ENCODE measurements around the gene GRIN3B. TPM values are rescaled to one million over a fixed set of nuclear protein-coding genes. Genes with fewer than 3 reads are reported as not detected.

The GRIN3B gene
- total RNA-seq, 1 experiment from 2014 or later = not detected

Other genes with a start within 250 kb of the GRIN3B start
- 1.5 and 2.0 TPM in 2 replicates for gene MISP, start 249.3 kb upstream of the GRIN3B start, total RNA-seq (2014; rRNA removed; shearing (Covaris generic))
- gene PTBP1, start 203.0 kb upstream of the GRIN3B start, total RNA-seq (2014; rRNA removed; shearing (Covaris generic)) = 205 and 246 TPM in 2 replicates
- gene PLPPR3, start 178.5 kb upstream of the GRIN3B start, total RNA-seq (2014; rRNA removed; shearing (Covaris generic)) = 0.11 and 1.2 TPM in 2 replicates
- gene AZU1, start 172.6 kb upstream of the GRIN3B start, total RNA-seq (2014; rRNA removed; shearing (Covaris generic)) = not detected in 2 replicates
- gene PRTN3, start 159.4 kb upstream of the GRIN3B start, total RNA-seq (2014; rRNA removed; shearing (Covaris generic)) = not detected in 2 replicates
- gene ELANE, start 148.1 kb upstream of the GRIN3B start, total RNA-seq (2014; rRNA removed; shearing (Covaris generic)) = not detected in 2 replicates
- 5.7 and 18.2 TPM in 2 replicates for gene CFD, start 140.8 kb upstream of the GRIN3B start, total RNA-seq (2014; rRNA removed; shearing (Covaris generic))
- gene MED16, start 107.2 kb upstream of the GRIN3B start, total RNA-seq (2014; rRNA removed; shearing (Covaris generic)) = 20.4 and 25.9 TPM in 2 replicates
- gene RNU6-9, start 106.9 kb upstream of the GRIN3B start, total RNA-seq (2014; rRNA removed; shearing (Covaris generic)) = not detected in 2 replicates
- 35.8 and 40.8 TPM in 2 replicates for gene R3HDM4, start 87.2 kb upstream of the GRIN3B start, total RNA-seq (2014; rRNA removed; shearing (Covaris generic))
- gene KISS1R, start 83.1 kb upstream of the GRIN3B start, total RNA-seq (2014; rRNA removed; shearing (Covaris generic)) = not detected in 2 replicates
- 5.9 and 12.0 TPM in 2 replicates for gene ARID3A, start 74.4 kb upstream of the GRIN3B start, total RNA-seq (2014; rRNA removed; shearing (Covaris generic))
- gene WDR18, start 16.1 kb upstream of the GRIN3B start, total RNA-seq (2014; rRNA removed; shearing (Covaris generic)) = 73.1 and 92.5 TPM in 2 replicates
- gene TMEM259, start 20.7 kb downstream of the GRIN3B start, total RNA-seq (2014; rRNA removed; shearing (Covaris generic)) = 79.1 and 81.7 TPM in 2 replicates
- not detected in 2 replicates for gene RNU6-2, start 21.1 kb downstream of the GRIN3B start, total RNA-seq (2014; rRNA removed; shearing (Covaris generic))
- gene CNN2, start 26.2 kb downstream of the GRIN3B start, total RNA-seq (2014; rRNA removed; shearing (Covaris generic)) = 162 and 166 TPM in 2 replicates
- gene ABCA7, start 39.7 kb downstream of the GRIN3B start, total RNA-seq (2014; rRNA removed; shearing (Covaris generic)) = 0.89 and 0.97 TPM in 2 replicates
- gene ARHGAP45, start 66.7 kb downstream of the GRIN3B start, total RNA-seq (2014; rRNA removed; shearing (Covaris generic)) = 4.3 and 11.6 TPM in 2 replicates
- 124 and 148 TPM in 2 replicates for gene POLR2E, start 95.0 kb downstream of the GRIN3B start, total RNA-seq (2014; rRNA removed; shearing (Covaris generic))
- gene GPX4, start 103.6 kb downstream of the GRIN3B start, total RNA-seq (2014; rRNA removed; shearing (Covaris generic)) = 357 and 373 TPM in 2 replicates
- 28.1 and 37.7 TPM in 2 replicates for gene SBNO2, start 173.8 kb downstream of the GRIN3B start, total RNA-seq (2014; rRNA removed; shearing (Covaris generic))
- gene STK11, start 205.4 kb downstream of the GRIN3B start, total RNA-seq (2014; rRNA removed; shearing (Covaris generic)) = 72.7 and 83.5 TPM in 2 replicates
- gene CBARP, start 237.6 kb downstream of the GRIN3B start, total RNA-seq (2014; rRNA removed; shearing (Covaris generic)) = 0.86 and 1.8 TPM in 2 replicates
- gene ATP5F1D, start 241.3 kb downstream of the GRIN3B start, total RNA-seq (2014; rRNA removed; shearing (Covaris generic)) = 41.4 and 82.8 TPM in 2 replicates
- gene MIDN, start 248.2 kb downstream of the GRIN3B start, total RNA-seq (2014; rRNA removed; shearing (Covaris generic)) = 8.7 and 14.3 TPM in 2 replicates

Data from Daoy (cell line).